Measurements from ENCODE around the gene AHI1.

The AHI1 gene

GRCh38 chr6:135334169-135334568 lies 163.4 kb downstream of the AHI1 start:
- DNase-seq (ENCODE audit: low read depth in 4 of 4, low spot score in 1 of 4) = no peak

GRCh38 chr6:135331002-135331401 lies 166.5 kb downstream of the AHI1 start:
- DNase-seq (ENCODE audit: low read depth in 4 of 4, low spot score in 1 of 4) = no peak

GRCh38 chr6:135329851-135330803 lies 167.4 kb downstream of the AHI1 start:
- no peak for DNase-seq (ENCODE audit: low read depth in 4 of 4, low spot score in 1 of 4)

GRCh38 chr6:135328136-135328535 lies 169.4 kb downstream of the AHI1 start:
- no peak for DNase-seq (ENCODE audit: low read depth in 4 of 4, low spot score in 1 of 4)

GRCh38 chr6:135325624-135326424 lies 171.7 kb downstream of the AHI1 start:
- DNase-seq (ENCODE audit: low read depth in 4 of 4, low spot score in 1 of 4) = no peak

GRCh38 chr6:135324531-135324930 lies 173.0 kb downstream of the AHI1 start:
- DNase-seq (ENCODE audit: low read depth in 4 of 4, low spot score in 1 of 4) = no peak

GRCh38 chr6:135323979-135324378 lies 173.6 kb downstream of the AHI1 start:
- DNase-seq (ENCODE audit: low read depth in 4 of 4, low spot score in 1 of 4) = no peak

- DNase-seq (ENCODE audit: low read depth in 4 of 4, low spot score in 1 of 4) = no peak
Measured at GRCh38 chr6:135323202-135323668, 174.3 kb downstream of the AHI1 start.

GRCh38 chr6:135322427-135323201 lies 174.9 kb downstream of the AHI1 start:
- DNase-seq (ENCODE audit: low read depth in 4 of 4, low spot score in 1 of 4) = no peak

- DNase-seq (ENCODE audit: low read depth in 4 of 4, low spot score in 1 of 4) = no peak
Measured at GRCh38 chr6:135320721-135321621, 176.6 kb downstream of the AHI1 start.

- no peak for DNase-seq (ENCODE audit: low read depth in 4 of 4, low spot score in 1 of 4)
Measured at GRCh38 chr6:135319819-135320218, 177.7 kb downstream of the AHI1 start.

- no peak for DNase-seq (ENCODE audit: low read depth in 4 of 4, low spot score in 1 of 4)
Measured at GRCh38 chr6:135318738-135319469, 178.6 kb downstream of the AHI1 start.

GRCh38 chr6:135314543-135314942 lies 183.0 kb downstream of the AHI1 start:
- DNase-seq (ENCODE audit: low read depth in 4 of 4, low spot score in 1 of 4) = no peak

GRCh38 chr6:135311446-135312200 lies 185.9 kb downstream of the AHI1 start:
- no peak for DNase-seq (ENCODE audit: low read depth in 4 of 4, low spot score in 1 of 4)

- DNase-seq (ENCODE audit: low read depth in 4 of 4, low spot score in 1 of 4) = no peak
Measured at GRCh38 chr6:135310291-135310690, 187.2 kb downstream of the AHI1 start.

- DNase-seq (ENCODE audit: low read depth in 4 of 4, low spot score in 1 of 4) = no peak
Measured at GRCh38 chr6:135306740-135307420, 190.7 kb downstream of the AHI1 start.

GRCh38 chr6:135306166-135306565 lies 191.4 kb downstream of the AHI1 start:
- DNase-seq (ENCODE audit: low read depth in 4 of 4, low spot score in 1 of 4) = no peak

- DNase-seq (ENCODE audit: low read depth in 4 of 4, low spot score in 1 of 4) = no peak
Measured at GRCh38 chr6:135305684-135306083, 191.9 kb downstream of the AHI1 start.

Measured in stimulated activated CD4-positive, alpha-beta T cell treated with anti-CD3 and anti-CD28 coated beads, Interleukin-1b, Interleukin-23, amount 100 ng/mL, for 24 hours (primary cell).